Gastrocnemius medialis (tissue), 4 donors: ENCODE measurements around the gene ZNF253.

Source experiments
- POLR2A ChIP-seq, 2 donors: fragments of 450-650 bp; IDR thresholded peaks; one replicate each; pipeline ENCODE4 v1.6.1; 2017; ENCODE audit warnings: antibody characterized with exemption in 2 of 2, mild to moderate bottlenecking in 2 of 2, moderate library complexity in 2 of 2
- TF ChIP-seq, protein P1 (sequence below), 5 experiments: fragments of 450-650 bp in 3 of 5; fragments of 200-600 bp in 2 of 5; sonication (generic) in 2 of 5; IDR thresholded peaks in 4 of 5; conservative IDR thresholded peaks in 1 of 5; 1 replicate in 4 of 5; 2 replicates in 1 of 5; pipeline ENCODE4 v1.5.1; 2016 to 2019; ENCODE audit warnings: antibody characterized with exemption in 5 of 5, mild to moderate bottlenecking in 3 of 5, moderate library complexity in 3 of 5

DNA sequence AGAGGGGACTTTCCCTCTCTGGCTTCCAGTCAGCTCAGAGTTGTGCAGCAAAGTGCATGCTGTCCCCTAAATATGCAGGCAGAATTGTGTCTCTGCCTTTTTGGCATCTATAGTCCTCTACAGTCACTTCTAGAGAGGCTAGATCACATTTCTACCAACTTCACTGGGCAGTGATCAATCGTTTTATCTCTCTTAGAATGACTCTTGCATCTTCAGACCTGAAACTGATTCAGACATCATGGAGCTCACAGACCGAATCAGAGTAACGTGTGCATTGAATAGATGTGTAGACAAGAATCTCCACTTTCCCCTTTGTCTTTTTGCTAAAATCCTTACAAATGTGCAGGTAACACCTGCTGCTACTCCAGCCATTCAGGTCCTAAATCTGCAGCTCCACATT, 6.2 kb downstream of the ZNF253 start:
- TF ChIP-seq, protein P1, sequence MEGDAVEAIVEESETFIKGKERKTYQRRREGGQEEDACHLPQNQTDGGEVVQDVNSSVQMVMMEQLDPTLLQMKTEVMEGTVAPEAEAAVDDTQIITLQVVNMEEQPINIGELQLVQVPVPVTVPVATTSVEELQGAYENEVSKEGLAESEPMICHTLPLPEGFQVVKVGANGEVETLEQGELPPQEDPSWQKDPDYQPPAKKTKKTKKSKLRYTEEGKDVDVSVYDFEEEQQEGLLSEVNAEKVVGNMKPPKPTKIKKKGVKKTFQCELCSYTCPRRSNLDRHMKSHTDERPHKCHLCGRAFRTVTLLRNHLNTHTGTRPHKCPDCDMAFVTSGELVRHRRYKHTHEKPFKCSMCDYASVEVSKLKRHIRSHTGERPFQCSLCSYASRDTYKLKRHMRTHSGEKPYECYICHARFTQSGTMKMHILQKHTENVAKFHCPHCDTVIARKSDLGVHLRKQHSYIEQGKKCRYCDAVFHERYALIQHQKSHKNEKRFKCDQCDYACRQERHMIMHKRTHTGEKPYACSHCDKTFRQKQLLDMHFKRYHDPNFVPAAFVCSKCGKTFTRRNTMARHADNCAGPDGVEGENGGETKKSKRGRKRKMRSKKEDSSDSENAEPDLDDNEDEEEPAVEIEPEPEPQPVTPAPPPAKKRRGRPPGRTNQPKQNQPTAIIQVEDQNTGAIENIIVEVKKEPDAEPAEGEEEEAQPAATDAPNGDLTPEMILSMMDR (IDR thresholded peaks at IDR 0.05 in 4 of 5, conservative IDR thresholded peaks at IDR 0.05 in 1 of 5): no peak
- TF ChIP-seq POLR2A (IDR thresholded peaks at IDR 0.05): no peak
